Prostate gland (tissue), 2 donors: ENCODE measurements around the gene GPER1.

Experiments used
- POLR2A ChIP-seq: fragments of 450-650 bp; IDR thresholded peaks from one replicate; pipeline ENCODE4 v1.6.1; 2016; ENCODE audit warnings: antibody characterized with exemption, mild to moderate bottlenecking
- POLR2AphosphoS5 ChIP-seq: sonication (generic); formaldehyde crosslinking; IDR thresholded peaks from one replicate; pipeline ENCODE4 v1.6.1; 2017; ENCODE audit warnings: antibody characterized with exemption
- TF ChIP-seq, protein P1 (sequence below), 4 experiments: fragments of 200-600 bp in 2 of 4; fragments of 450-650 bp in 2 of 4; sonication (generic) in 2 of 4; IDR thresholded peaks; 1 replicate in 3 of 4; 2 replicates in 1 of 4; pipeline ENCODE4 v1.5.1; 2016 to 2019; ENCODE audit warnings: antibody characterized with exemption in 4 of 4, mild to moderate bottlenecking in 2 of 4, moderate library complexity in 2 of 4

- TF ChIP-seq POLR2A (no peak), POLR2AphosphoS5 (no peak)
- TF ChIP-seq, protein P1, sequence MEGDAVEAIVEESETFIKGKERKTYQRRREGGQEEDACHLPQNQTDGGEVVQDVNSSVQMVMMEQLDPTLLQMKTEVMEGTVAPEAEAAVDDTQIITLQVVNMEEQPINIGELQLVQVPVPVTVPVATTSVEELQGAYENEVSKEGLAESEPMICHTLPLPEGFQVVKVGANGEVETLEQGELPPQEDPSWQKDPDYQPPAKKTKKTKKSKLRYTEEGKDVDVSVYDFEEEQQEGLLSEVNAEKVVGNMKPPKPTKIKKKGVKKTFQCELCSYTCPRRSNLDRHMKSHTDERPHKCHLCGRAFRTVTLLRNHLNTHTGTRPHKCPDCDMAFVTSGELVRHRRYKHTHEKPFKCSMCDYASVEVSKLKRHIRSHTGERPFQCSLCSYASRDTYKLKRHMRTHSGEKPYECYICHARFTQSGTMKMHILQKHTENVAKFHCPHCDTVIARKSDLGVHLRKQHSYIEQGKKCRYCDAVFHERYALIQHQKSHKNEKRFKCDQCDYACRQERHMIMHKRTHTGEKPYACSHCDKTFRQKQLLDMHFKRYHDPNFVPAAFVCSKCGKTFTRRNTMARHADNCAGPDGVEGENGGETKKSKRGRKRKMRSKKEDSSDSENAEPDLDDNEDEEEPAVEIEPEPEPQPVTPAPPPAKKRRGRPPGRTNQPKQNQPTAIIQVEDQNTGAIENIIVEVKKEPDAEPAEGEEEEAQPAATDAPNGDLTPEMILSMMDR (IDR thresholded peaks at IDR 0.05) = no peak
Observed at GRCh38 chr7:1136841-1137516, 49.1 kb downstream of the GPER1 start.
